Measurements from ENCODE around the gene FHOD3.

FHOD3 gene

GRCh38 chr18:36724169-36724568 is 426.7 kb downstream of the FHOD3 start:
- DNase-seq (ENCODE audit: low spot score), result no peak

GRCh38 chr18:36724591-36725001 is 427.1 kb downstream of the FHOD3 start:
- no peak for TF ChIP-seq CTCF (IDR thresholded peaks at IDR 0.05)
- peak overlapping the region; percentile 48 for H3K4me3 ChIP-seq
- DNase-seq (ENCODE audit: low spot score), result no peak
- peak overlapping the region; percentile 13 to 51 for H3K27ac ChIP-seq

More at GRCh38 chr18:36724169-36724568, 426.7 kb downstream of the FHOD3 start:
- TF ChIP-seq CTCF (IDR thresholded peaks at IDR 0.05), result no peak
- H3K4me3 ChIP-seq, result peak overlapping the region; percentile 48
- H3K27ac ChIP-seq, result peak overlapping the region; percentile 13 to 51

GRCh38 chr18:36728345-36728744 is 430.8 kb downstream of the FHOD3 start:
- DNase-seq (ENCODE audit: low spot score), result no peak
- H3K27ac ChIP-seq, result peak overlapping the region in 1 of 2 donors; percentile 36
- H3K4me3 ChIP-seq, result no peak overlapping the region
- TF ChIP-seq CTCF (IDR thresholded peaks at IDR 0.05), result no peak

- peak overlapping the region in 1 of 2 donors; percentile 36 for H3K27ac ChIP-seq
Measured at GRCh38 chr18:36729197-36729596, 431.7 kb downstream of the FHOD3 start.

GRCh38 chr18:36732264-36732663 is 434.8 kb downstream of the FHOD3 start:
- Histone ChIP-seq H3K27ac (no peak overlapping the region), H3K4me3 (no peak overlapping the region)
- no peak for DNase-seq (ENCODE audit: low spot score)
- TF ChIP-seq CTCF (IDR thresholded peaks at IDR 0.05), result no peak

More at GRCh38 chr18:36729197-36729596, 431.7 kb downstream of the FHOD3 start:
- no peak for TF ChIP-seq CTCF (IDR thresholded peaks at IDR 0.05)
- no peak for DNase-seq (ENCODE audit: low spot score)
- no peak overlapping the region for H3K4me3 ChIP-seq

GRCh38 chr18:36733150-36733549 is 435.6 kb downstream of the FHOD3 start:
- Histone ChIP-seq H3K4me3 (no peak overlapping the region), H3K27ac (no peak overlapping the region)
- DNase-seq (ENCODE audit: low spot score), result no peak
- TF ChIP-seq CTCF (IDR thresholded peaks at IDR 0.05), result no peak

GRCh38 chr18:36734596-36734995 is 437.1 kb downstream of the FHOD3 start:
- no peak for TF ChIP-seq CTCF (IDR thresholded peaks at IDR 0.05)
- DNase-seq (ENCODE audit: low spot score), result no peak
- Histone ChIP-seq H3K4me3 (no peak overlapping the region), H3K27ac (no peak overlapping the region)

All from coronary artery (tissue), 2 donors.